Astrocyte of the cerebellum (primary cell): ENCODE results near the gene ARHGEF17.

Experiments
- DNase-seq: peaks from one replicate; pipeline ENCODE4 v3.0.0-alpha.2; 2011; ENCODE audit warnings: low read depth
- H3K4me3 ChIP-seq: 2 replicates; pipeline ENCODE4 v1.5.1; 2011; ENCODE audit warnings: mild to moderate bottlenecking, low read depth, low read length, moderate library complexity
- in situ Hi-C: cut with HindIII; loops from 2 replicates; pipeline ENCODE4 v1.10.0; 2017; ENCODE audit warnings: low sequenced_read_pairs
- TF ChIP-seq, protein P1 (sequence below): IDR thresholded peaks from 2 replicates; pipeline ENCODE4 v1.5.1; 2012; ENCODE audit warnings: low read length, low read depth, moderate library complexity, mild to moderate bottlenecking; ENCODE audit errors: missing control alignments

Gene ARHGEF17

DNA sequence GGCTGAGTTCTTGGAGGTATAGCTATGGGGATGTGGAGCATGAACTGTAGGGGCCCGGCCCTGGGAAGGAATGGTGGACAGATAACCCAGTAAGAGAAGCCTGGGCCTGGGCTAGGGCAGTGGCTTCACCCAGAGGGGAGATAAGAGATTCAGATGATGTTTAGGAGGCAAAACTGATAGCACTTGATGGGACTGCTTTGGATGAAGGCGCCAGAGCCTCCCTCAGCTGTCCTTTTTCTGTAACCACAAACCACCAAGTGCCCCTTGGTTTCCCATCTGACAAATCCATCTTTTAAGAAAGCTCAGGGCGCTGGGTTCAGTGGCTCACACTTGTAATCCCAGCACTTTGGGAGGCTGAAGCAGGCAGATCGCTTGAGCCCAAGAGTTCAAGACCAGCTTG is 91.6 kb downstream of the ARHGEF17 start:
- DNase-seq = no peak
- TF ChIP-seq, protein P1, sequence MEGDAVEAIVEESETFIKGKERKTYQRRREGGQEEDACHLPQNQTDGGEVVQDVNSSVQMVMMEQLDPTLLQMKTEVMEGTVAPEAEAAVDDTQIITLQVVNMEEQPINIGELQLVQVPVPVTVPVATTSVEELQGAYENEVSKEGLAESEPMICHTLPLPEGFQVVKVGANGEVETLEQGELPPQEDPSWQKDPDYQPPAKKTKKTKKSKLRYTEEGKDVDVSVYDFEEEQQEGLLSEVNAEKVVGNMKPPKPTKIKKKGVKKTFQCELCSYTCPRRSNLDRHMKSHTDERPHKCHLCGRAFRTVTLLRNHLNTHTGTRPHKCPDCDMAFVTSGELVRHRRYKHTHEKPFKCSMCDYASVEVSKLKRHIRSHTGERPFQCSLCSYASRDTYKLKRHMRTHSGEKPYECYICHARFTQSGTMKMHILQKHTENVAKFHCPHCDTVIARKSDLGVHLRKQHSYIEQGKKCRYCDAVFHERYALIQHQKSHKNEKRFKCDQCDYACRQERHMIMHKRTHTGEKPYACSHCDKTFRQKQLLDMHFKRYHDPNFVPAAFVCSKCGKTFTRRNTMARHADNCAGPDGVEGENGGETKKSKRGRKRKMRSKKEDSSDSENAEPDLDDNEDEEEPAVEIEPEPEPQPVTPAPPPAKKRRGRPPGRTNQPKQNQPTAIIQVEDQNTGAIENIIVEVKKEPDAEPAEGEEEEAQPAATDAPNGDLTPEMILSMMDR = no peak
- no peak overlapping the region for H3K4me3 ChIP-seq
- in situ Hi-C loops = no loop called here

DNA sequence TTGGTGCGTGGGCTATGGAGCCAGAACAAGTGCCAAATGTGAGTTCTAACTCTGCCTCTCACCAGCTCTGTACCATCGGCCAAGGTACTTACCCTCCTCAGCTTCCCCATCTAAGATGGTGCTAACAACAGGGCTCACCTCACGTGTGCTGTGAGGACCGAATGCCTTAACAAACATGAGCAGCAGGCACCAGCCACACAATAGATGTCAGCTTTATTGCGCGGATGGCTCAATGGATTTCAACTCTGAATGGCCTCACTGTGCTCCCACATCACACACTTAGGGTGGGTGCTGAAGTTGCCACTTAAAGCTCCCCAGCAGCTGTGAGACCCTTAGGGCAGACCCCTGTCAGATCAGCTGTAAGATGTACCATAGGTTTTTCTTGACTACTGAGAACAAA is 92.2 kb downstream of the ARHGEF17 start:
- DNase-seq = no peak
- no peak overlapping the region for H3K4me3 ChIP-seq
- TF ChIP-seq, protein P1 = no peak
- in situ Hi-C loops = no loop called here

DNA sequence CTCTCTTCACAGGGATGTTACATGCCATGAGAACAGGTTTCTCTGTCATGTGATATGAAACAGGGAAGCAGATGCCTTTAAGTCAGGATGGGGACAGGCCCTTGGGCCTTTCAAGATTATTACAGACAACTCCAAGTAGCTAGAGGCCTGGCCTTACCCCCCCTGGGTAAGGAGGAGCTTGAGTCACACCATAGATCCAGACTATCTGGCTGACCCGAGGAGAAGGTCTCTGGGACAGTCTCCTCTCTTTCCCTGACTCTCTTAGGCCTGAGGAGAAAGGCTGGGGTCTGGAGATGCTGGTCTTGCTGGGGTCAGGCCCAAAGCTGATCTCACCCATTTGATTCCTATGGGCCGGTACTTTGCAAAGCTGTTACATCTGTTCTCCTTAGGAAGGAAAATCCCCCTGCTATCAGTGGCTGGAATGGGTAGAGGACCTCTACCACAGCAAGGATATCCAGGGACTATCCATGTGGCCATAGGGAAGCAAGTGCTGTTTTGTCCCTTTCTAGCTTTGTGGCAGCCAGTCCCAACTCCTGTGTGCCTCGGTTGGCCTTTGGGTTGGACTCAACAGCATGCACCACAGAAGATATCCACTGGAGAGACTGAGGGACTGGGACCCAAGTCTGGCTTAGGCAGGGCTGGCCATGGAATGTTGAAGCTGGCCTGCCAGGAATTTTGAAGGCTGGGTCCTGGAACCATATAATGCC is 93.3 kb downstream of the ARHGEF17 start:
- no peak for DNase-seq
- no peak overlapping the region for H3K4me3 ChIP-seq
- TF ChIP-seq, protein P1 = no peak
- in situ Hi-C loops = no loop called here

DNA sequence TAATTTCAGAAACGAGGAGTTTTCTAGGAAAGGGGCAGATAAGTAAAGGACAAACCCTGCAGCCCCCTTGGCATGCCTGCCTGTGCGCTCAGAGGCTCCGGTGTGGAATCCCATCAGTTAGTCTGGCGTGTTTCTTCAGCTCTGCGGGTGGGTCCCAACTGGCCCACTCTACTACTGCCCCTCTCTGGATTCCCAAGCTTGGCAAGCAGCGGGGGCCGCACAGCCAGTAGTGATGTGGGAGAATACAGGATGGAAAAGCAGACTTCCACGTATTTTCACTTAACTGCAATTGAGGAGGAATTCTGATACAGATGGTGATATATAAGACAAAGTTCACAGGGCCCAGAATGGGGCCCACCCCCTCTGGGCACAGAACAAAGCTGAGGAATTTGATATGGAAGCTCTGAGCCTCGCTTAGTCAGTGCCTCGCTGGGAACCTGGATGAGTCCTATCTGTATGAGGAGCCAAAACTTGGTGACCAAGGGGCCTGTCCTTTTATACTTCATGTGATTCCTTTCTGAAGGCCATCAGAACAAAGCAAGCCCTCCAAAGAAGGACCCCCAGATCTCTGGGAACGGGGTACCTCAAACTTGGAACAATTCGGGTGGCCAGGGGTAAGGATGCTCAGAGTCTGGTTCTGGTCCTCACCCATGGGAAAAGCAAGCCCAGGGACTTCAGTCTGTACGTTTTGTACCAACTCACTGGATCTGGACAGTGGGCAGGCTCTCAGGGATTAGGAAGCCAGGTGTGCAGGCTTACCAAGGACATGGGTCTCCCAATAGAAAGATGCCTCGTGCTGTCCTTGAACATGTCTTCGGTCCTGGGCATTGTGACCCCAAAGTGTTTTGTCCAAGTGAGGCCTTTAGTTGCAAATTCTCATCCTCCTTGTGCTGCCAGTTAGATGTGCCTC is 94.1 kb downstream of the ARHGEF17 start:
- in situ Hi-C loops = no loop called here
- no peak for DNase-seq
- no peak overlapping the region for H3K4me3 ChIP-seq
- TF ChIP-seq, protein P1 = no peak

GRCh38 chr11:73402834-73403185 is 94.7 kb downstream of the ARHGEF17 start:
- TF ChIP-seq, protein P1 = no peak
- no peak for DNase-seq
- in situ Hi-C loops = no loop called here
- H3K4me3 ChIP-seq = no peak overlapping the region

GRCh38 chr11:73403541-73403940 is 95.5 kb downstream of the ARHGEF17 start:
- DNase-seq = no peak
- H3K4me3 ChIP-seq = no peak overlapping the region
- TF ChIP-seq, protein P1 = no peak
- in situ Hi-C loops = no loop called here
